Colonic mucosa (tissue), 4 donors: Measurements from ENCODE around the gene UBQLN1. TPM values are rescaled to one million over a fixed set of nuclear protein-coding genes. Genes with fewer than 3 reads are reported as not detected.
"Not testable (repeated sequence)": the region's sequence is repeated elsewhere in the genome, so short reads cannot be mapped to it uniquely, and the experiment has no call there.

ENCODE experiments used
- DNase-seq: peaks from one replicate; pipeline ENCODE4 v3.0.0-alpha.2; 2020
- H3K27ac ChIP-seq: fragments of 200-600 bp; one replicate; pipeline ENCODE4 v1.8.0; 2021
- H3K27me3 ChIP-seq: fragments of 200-600 bp; one replicate; pipeline ENCODE4 v1.8.0; 2021
- H3K36me3 ChIP-seq: fragments of 200-600 bp; one replicate; pipeline ENCODE4 v1.8.0; 2021
- H3K4me1 ChIP-seq: fragments of 200-600 bp; one replicate; pipeline ENCODE4 v1.8.0; 2021; ENCODE audit warnings: mild to moderate bottlenecking
- H3K4me3 ChIP-seq: fragments of 200-600 bp; one replicate; pipeline ENCODE4 v1.8.0; 2021
- H3K9ac ChIP-seq, 2 donors: one replicate each; pipeline ENCODE4 v1.7.0; 2013; ENCODE audit warnings: control low read depth in 2 of 2, low read depth in 2 of 2, low read length in 2 of 2
- H3K9me3 ChIP-seq: fragments of 200-600 bp; one replicate; pipeline ENCODE4 v1.8.0; 2021
- CTCF ChIP-seq: fragments of 200-600 bp; IDR thresholded peaks from one replicate; pipeline ENCODE4 v1.8.0; 2022; ENCODE audit warnings: antibody characterized with exemption, mild to moderate bottlenecking
- intact Hi-C: fragments of 100-400 bp; cut with DNase I; formaldehyde crosslinking; loops from one replicate; pipeline ENCODE4 v1.14.1; 2022
- total RNA-seq, 2 donors: library from RNA; stranded (reverse); fragmentation: NEBNext Ultra II Directional in 1 of 2; extraction: Animal tissue kit (Norgen Biotek cat#: 25700) in 1 of 2; gene quantifications; one replicate each; pipeline ENCODE4 v1.2.1, GENCODE V29; 2021
- donor health status: healthy.
- donor health status: DM: no; HTN: no; CAD: no.
- donor health status: DM: no; HTN: no; CAD: no.

Gene UBQLN1
- total RNA-seq, 2 donors from 2014 or later, result 87.3 to 101 TPM

DNA sequence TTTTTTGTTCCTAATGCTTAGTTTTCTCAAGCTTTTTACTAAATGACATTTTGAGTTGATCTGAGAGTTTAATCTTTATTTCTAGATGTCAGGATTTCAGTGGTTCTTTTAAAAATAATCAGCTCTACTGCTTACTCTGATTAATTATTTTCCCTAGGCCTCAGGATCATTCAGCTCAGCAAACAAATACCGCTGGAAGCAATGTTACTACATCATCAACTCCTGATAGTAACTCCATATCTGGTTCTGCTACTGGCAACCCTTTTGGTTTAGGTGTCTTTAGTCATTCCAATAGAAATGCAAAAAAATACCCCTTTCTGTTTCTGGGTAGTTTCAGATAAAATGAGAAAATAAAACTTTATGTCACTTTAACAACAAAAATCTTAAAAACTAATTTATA is 90.5 kb downstream of the UBQLN1 start:
- Histone ChIP-seq H3K9me3 (no peaks in the 10 kb centered on the region), H3K36me3 (no peaks in the 10 kb centered on the region)

DNA sequence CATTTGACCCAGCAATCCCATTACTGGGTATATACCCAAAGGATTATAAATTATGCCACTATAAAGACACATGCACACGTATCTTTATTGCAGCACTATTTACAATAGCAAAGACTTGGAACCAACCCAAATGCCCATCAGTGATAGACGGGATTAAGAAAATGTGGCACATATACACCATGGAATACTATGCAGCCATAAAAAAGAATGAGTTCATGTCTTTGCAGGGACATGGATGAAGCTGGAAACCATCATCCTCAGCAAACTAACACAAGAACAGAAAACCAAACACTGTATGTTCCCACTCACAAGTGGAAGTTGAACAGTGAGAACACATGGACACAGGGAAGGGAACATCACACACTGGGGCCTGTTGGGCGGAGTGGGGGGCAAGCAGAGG is 94.5 kb downstream of the UBQLN1 start:
- H3K9me3 ChIP-seq, H3K36me3 ChIP-seq, DNase-seq, H3K4me3 ChIP-seq, H3K27me3 ChIP-seq, intact Hi-C loops, H3K27ac ChIP-seq, H3K9ac ChIP-seq, H3K4me1 ChIP-seq: not testable (repeated sequence)

More for the DNA sequence above, 90.5 kb downstream of the UBQLN1 start:
- Histone ChIP-seq H3K27me3 (no peaks in the 10 kb centered on the region), H3K4me1 (no peaks in the 10 kb centered on the region), H3K4me3 (no peak overlapping the region), H3K9ac (no peak overlapping the region), H3K27ac (no peak overlapping the region)
- intact Hi-C loops, result no loop called here
- TF ChIP-seq CTCF, result no peak
- no peak for DNase-seq

Other genes with a start within 250 kb of the UBQLN1 start
- gene FRMD3, start 169.6 kb downstream of the UBQLN1 start, total RNA-seq, result 10 to 100 TPM; 14.7 to 21.3 TPM
- 1 to 10 TPM; 4.9 to 7.4 TPM for gene IDNK, start 84.8 kb downstream of the UBQLN1 start, total RNA-seq
- gene GKAP1, start 109.8 kb upstream of the UBQLN1 start, total RNA-seq, result 1 to 10 TPM; 3.7 to 4.8 TPM
- gene KIF27, start 213.5 kb upstream of the UBQLN1 start, total RNA-seq, result 1 to 10 TPM; 3.0 to 4.0 TPM